A673 (cell line): ENCODE measurements around the gene CEBPE. TPM values are rescaled to one million over a fixed set of nuclear protein-coding genes. Genes with fewer than 3 reads are reported as not detected.

Source experiments
- BruUV-seq: library from RNA; stranded (reverse); fragments of 400-500 nt; replicated peaks from 2 replicates; lab custom pipeline; 2021; lab: Mats Ljungman, UMichigan
- CTCF ChIA-PET: fragments of 300-600 bp; sonication (Branson Sonifier 250); formaldehyde crosslinking; loops from one replicate; lab custom pipeline; 2022; ENCODE audit warnings: antibody characterized with exemption; lab: Charles Lee
- POLR2A ChIA-PET: fragments of 300-600 bp; sonication (Branson Sonifier 250); formaldehyde crosslinking; loops from one replicate; lab custom pipeline; 2022; ENCODE audit warnings: antibody characterized with exemption; ENCODE audit not compliant: low non-redundant PET; lab: Charles Lee
- DNase-seq: peaks from one replicate; pipeline ENCODE4 v3.0.0-alpha.2; 2015; ENCODE audit warnings: low spot score
- H3K27ac ChIP-seq: fragments of 200-600 bp; sonication (generic); 2 replicates; pipeline ENCODE4 v1.5.1; 2016; ENCODE audit warnings: mixed run types, low read depth, mild to moderate bottlenecking, mixed read lengths, antibody characterized with exemption, low read length; ENCODE audit not compliant: poor library complexity, severe bottlenecking
- H3K27me3 ChIP-seq: fragments of 200-600 bp; sonication (generic); replicated peaks from 2 replicates; pipeline ENCODE4 v1.6.1; 2017; ENCODE audit warnings: mixed run types, low read depth, mild to moderate bottlenecking, mixed read lengths, antibody characterized with exemption, low read length; ENCODE audit not compliant: insufficient read depth, poor library complexity
- H3K36me3 ChIP-seq: fragments of 200-600 bp; sonication (generic); 2 replicates; pipeline ENCODE4 v1.6.1; 2016; ENCODE audit warnings: mixed run types, mild to moderate bottlenecking, mixed read lengths, antibody characterized with exemption, low read length; ENCODE audit not compliant: insufficient read depth, poor library complexity, severe bottlenecking
- H3K4me1 ChIP-seq: fragments of 200-600 bp; sonication (generic); 2 replicates; pipeline ENCODE4 v1.6.1; 2017; ENCODE audit warnings: mixed run types, mild to moderate bottlenecking, mixed read lengths, antibody characterized with exemption, low read length; ENCODE audit not compliant: insufficient read depth, poor library complexity, severe bottlenecking
- H3K4me3 ChIP-seq: fragments of 200-600 bp; sonication (generic); 2 replicates; pipeline ENCODE4 v1.5.1; 2016; ENCODE audit warnings: low read depth, mixed run types, mild to moderate bottlenecking, mixed read lengths, low read length; ENCODE audit not compliant: poor library complexity, severe bottlenecking
- H3K9me3 ChIP-seq: fragments of 200-600 bp; sonication (generic); 2 replicates; pipeline ENCODE4 v1.6.1; 2016; ENCODE audit warnings: mixed run types, low read depth, mild to moderate bottlenecking, mixed read lengths, antibody characterized with exemption, low read length; ENCODE audit not compliant: poor library complexity, severe bottlenecking
- EZH2 ChIP-seq: fragments of 200-600 bp; sonication (generic); IDR thresholded peaks from 2 replicates; pipeline ENCODE4 v1.6.1; 2017; ENCODE audit warnings: borderline replicate concordance, low read depth, mild to moderate bottlenecking, mixed read lengths, antibody characterized with exemption, low read length; ENCODE audit not compliant: poor library complexity, severe bottlenecking
- intact Hi-C: fragments of 100-400 bp; cut with micrococcal nuclease; formaldehyde crosslinking; loops from one replicate; pipeline ENCODE4 v1.10.0; 2022; ENCODE audit not compliant: unreplicated experiment
- total RNA-seq: library from RNA; stranded (reverse); gene quantifications from 2 replicates; pipeline ENCODE4 v1.2.3, GENCODE V29; 2021
- TF ChIP-seq, protein P1 (sequence below): fragments of 300-800, 200-600 bp; sonication (generic); conservative IDR thresholded peaks from 2 replicates; pipeline ENCODE4 v1.5.1; 2017; ENCODE audit warnings: low read depth, mild to moderate bottlenecking, antibody characterized with exemption, low read length, moderate library complexity, mixed read lengths

Gene CEBPE
- total RNA-seq, 1 experiment from 2014 or later, result not detected

- Histone ChIP-seq H3K4me1 (peaks cover 5% of the 10 kb centered on the region), H3K27me3 (no peaks in the 10 kb centered on the region), H3K4me3 (no peak overlapping the region), H3K27ac (no peak overlapping the region), H3K9me3 (no peaks in the 10 kb centered on the region), H3K36me3 (no peaks in the 10 kb centered on the region)
- CTCF ChIA-PET, result no interaction called here
- POLR2A ChIA-PET, result no interaction called here
- TF ChIP-seq EZH2, result no peak
- TF ChIP-seq, protein P1, sequence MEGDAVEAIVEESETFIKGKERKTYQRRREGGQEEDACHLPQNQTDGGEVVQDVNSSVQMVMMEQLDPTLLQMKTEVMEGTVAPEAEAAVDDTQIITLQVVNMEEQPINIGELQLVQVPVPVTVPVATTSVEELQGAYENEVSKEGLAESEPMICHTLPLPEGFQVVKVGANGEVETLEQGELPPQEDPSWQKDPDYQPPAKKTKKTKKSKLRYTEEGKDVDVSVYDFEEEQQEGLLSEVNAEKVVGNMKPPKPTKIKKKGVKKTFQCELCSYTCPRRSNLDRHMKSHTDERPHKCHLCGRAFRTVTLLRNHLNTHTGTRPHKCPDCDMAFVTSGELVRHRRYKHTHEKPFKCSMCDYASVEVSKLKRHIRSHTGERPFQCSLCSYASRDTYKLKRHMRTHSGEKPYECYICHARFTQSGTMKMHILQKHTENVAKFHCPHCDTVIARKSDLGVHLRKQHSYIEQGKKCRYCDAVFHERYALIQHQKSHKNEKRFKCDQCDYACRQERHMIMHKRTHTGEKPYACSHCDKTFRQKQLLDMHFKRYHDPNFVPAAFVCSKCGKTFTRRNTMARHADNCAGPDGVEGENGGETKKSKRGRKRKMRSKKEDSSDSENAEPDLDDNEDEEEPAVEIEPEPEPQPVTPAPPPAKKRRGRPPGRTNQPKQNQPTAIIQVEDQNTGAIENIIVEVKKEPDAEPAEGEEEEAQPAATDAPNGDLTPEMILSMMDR, result no peak
- no TSS peak for BruUV-seq
- intact Hi-C loops, result no loop called here
- no peak for DNase-seq
These were observed 13.7 kb downstream of the CEBPE start for GRCh38 chr14:23105348-23105824.

GRCh38 chr14:23104591-23105347, 14.3 kb downstream of the CEBPE start, which contains the start of gene CIROP:
CIROP (minus strand) TSS chr14:23104989; CDS start chr14:23104920, 69 bp downstream.
- peaks cover 9% of the 10 kb centered on the region for H3K4me1 ChIP-seq
- ChIA-PET CTCF (no interaction called here), POLR2A (no interaction called here)
- intact Hi-C loops, result no loop called here
- H3K27ac ChIP-seq, result no peak within 1 kb of the TSS
- no peak for DNase-seq
- H3K27me3 ChIP-seq, result no peaks in the 10 kb centered on the region
- H3K9me3 ChIP-seq, result no peaks in the 10 kb centered on the region
- no peaks in the 10 kb centered on the region for H3K36me3 ChIP-seq
- BruUV-seq, result no TSS peak
- TF ChIP-seq, protein P1, result no peak
- no peak for TF ChIP-seq EZH2
- H3K4me3 ChIP-seq, result no peak within 1 kb of the TSS

DNA sequence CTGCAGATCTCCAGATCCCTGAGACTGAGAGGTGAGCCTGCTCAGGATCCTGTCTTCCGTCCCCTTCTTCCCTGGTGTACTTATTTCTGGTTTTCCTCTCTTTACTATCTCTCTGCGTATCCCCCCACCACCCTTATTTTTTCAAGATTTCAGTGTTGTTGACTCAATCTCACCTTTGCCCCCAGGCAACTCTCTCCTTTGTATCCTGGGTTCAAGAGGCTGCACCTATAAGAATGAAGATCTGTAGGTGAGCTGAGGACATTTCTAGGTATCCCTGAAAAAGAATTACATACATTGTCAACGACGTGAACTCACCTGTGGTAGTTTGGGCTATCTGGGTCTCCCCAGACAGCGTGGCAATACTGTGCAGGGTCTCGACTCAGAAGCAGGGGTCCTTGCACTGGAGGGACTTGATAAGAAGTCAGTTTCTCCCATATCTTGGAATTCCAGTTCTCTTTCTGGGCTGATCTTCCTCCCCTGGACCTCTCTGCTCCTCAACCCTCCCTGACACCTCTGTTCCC, 14.9 kb downstream of the CEBPE start:
- no peaks in the 10 kb centered on the region for H3K36me3 ChIP-seq
- no peaks in the 10 kb centered on the region for H3K27me3 ChIP-seq
- TF ChIP-seq EZH2, result no peak
- TF ChIP-seq, protein P1, result no peak
- CTCF ChIA-PET, result no interaction called here
- H3K27ac ChIP-seq, result no peak overlapping the region
- DNase-seq, result no peak
- no peaks in the 10 kb centered on the region for H3K9me3 ChIP-seq
- H3K4me3 ChIP-seq, result no peak overlapping the region
- POLR2A ChIA-PET, result no interaction called here
- intact Hi-C loops, result no loop called here
- H3K4me1 ChIP-seq, result peaks cover 15% of the 10 kb centered on the region
- no TSS peak for BruUV-seq
